Measurements from ENCODE around the gene SOX10.

Gene SOX10

DNA sequence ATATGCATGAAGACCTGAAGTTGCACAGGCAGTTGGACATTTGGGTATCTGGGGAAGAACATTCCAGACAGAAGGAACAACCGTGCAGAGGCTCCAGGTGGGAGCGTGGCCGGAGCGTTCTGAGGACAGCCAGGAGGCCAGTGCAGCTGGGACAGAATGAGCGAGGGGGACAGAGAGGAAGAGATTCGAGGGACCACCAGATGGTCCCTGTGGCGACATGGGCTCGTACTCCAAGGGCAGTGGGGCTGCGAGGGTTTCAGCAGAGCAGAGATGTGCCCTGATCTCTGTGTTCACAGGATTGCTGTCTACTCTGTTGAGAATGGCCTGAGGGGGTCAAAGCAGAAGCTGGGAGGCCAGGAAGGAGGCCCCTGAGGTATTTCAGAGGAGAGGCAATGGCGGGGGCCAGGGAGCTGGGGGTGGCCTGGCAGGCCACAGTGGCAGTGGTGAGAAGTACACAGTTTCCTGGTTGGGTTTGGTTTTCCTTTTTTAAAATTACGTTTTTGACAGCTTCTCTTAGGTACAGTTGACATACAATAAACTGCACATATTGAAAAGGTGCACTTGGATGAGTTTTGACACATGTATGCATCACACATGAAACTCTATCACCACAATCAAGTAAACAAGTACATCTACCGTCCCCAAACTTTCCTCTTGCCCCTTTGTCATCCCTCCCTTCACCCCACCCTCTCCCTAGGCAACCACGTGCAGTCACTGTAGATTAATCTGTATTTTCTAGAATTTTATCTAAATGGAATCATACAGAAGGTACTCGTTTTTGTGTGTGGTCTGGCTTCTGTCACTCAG is 24.8 kb upstream of the SOX10 start:
- Histone ChIP-seq H3K27me3 (ENCODE audit: insufficient read depth, low read length) (0 out of 2 replicates have a peak, but pooled peaks cover 5% of the 10 kb centered on the region), H3K4me1 (ENCODE audit: insufficient read depth, low read length) (no peaks in the 10 kb centered on the region), H3K27ac (ENCODE audit: low read length) (no peak overlapping the region), H3K9me3 (ENCODE audit: insufficient read depth, low read depth, low read length) (no peaks in the 10 kb centered on the region), H3K9ac (ENCODE audit: low read depth, low read length) (no peak overlapping the region), H3K36me3 (ENCODE audit: insufficient read depth, low read depth, low read length) (no peaks in the 10 kb centered on the region), H3K4me3 (ENCODE audit: low read length) (no peak overlapping the region)

DNA sequence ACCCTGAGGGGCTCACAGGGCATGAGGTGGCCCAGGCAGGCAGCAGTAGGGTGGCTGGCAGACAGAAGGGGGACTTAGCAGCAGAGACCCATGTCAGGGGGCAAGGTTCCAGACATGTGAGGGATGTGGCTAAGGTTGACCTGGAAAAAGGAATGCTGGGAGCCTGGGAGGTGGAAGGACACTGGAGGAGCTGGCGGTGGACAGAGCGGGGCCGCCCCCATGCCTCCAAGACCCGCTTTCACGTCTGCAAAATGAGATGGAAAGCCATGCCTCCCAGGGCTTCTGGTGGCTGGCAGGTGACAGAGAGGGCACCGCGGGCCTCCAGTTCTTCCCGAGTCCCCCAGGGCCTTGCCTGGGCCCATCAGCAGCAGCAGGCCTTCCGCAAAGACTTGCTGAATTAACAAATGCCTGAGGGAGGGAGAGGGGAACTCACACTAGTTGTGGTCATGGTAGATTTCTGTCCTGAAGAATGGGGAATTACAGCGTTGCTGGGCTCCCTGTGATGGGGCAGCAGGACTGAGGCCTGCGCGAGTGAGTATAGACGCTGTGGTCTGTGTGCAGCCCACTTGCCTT is 23.1 kb upstream of the SOX10 start:
- Histone ChIP-seq H3K9ac (ENCODE audit: low read depth, low read length) (no peak overlapping the region), H3K4me1 (ENCODE audit: insufficient read depth, low read length) (no peaks in the 10 kb centered on the region), H3K4me3 (ENCODE audit: low read length) (no peak overlapping the region), H3K36me3 (ENCODE audit: insufficient read depth, low read depth, low read length) (no peaks in the 10 kb centered on the region), H3K9me3 (ENCODE audit: insufficient read depth, low read depth, low read length) (no peaks in the 10 kb centered on the region), H3K27ac (ENCODE audit: low read length) (no peak overlapping the region), H3K27me3 (ENCODE audit: insufficient read depth, low read length) (0 out of 2 replicates have a peak, but pooled peaks cover under 1% of the 10 kb centered on the region)

DNA sequence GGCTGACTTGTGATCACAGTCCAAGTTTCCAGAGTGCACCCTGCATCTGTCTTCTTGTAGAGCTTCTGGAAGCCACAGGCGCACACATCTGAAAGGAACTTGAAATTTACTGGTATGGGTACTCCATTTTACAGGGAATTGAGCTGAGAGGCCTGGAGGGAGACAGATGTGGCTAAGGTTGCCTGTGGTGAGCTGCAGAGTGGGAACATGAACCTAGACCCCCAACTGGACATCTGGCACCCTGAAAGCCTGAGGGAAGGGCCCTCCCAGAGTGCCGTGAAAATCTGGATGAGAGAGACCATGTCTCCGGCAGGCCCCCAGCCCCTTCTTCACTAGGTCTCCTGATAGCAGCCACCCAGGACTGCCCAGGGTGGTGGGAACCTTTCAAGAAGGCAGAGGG is 22.6 kb upstream of the SOX10 start:
- Histone ChIP-seq H3K4me1 (ENCODE audit: insufficient read depth, low read length) (no peaks in the 10 kb centered on the region), H3K36me3 (ENCODE audit: insufficient read depth, low read depth, low read length) (no peaks in the 10 kb centered on the region), H3K27ac (ENCODE audit: low read length) (no peak overlapping the region), H3K27me3 (ENCODE audit: insufficient read depth, low read length) (no peaks in the 10 kb centered on the region), H3K9ac (ENCODE audit: low read depth, low read length) (no peak overlapping the region), H3K4me3 (ENCODE audit: low read length) (no peak overlapping the region), H3K9me3 (ENCODE audit: insufficient read depth, low read depth, low read length) (no peaks in the 10 kb centered on the region)

DNA sequence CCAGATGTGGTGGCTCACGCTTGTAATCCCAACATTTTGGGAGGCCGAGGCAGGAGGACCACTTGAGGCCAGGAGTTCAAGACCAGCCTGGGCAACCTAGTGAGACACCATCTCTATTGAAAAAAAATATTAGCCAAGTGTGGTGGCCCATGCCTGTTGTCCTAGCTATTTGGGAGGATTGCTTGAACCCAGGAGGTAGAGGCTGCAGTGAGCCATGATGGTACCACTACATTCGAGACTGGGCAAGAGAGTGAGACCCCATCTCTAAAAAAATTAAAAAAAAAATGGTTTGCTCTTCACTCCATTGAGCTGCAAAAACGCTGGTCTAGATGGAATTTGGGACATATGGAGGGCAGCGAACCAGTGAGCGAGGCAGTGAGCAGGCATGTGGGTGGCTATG is 21.6 kb upstream of the SOX10 start:
- no peaks in the 10 kb centered on the region for H3K36me3 ChIP-seq (ENCODE audit: insufficient read depth, low read depth, low read length)
- H3K27ac ChIP-seq (ENCODE audit: low read length): no peak overlapping the region
- H3K4me3 ChIP-seq (ENCODE audit: low read length): no peak overlapping the region
- no peaks in the 10 kb centered on the region for H3K4me1 ChIP-seq (ENCODE audit: insufficient read depth, low read length)
- no peaks in the 10 kb centered on the region for H3K9me3 ChIP-seq (ENCODE audit: insufficient read depth, low read depth, low read length)
- H3K27me3 ChIP-seq (ENCODE audit: insufficient read depth, low read length): no peaks in the 10 kb centered on the region
- H3K9ac ChIP-seq (ENCODE audit: low read depth, low read length): no peak overlapping the region

DNA sequence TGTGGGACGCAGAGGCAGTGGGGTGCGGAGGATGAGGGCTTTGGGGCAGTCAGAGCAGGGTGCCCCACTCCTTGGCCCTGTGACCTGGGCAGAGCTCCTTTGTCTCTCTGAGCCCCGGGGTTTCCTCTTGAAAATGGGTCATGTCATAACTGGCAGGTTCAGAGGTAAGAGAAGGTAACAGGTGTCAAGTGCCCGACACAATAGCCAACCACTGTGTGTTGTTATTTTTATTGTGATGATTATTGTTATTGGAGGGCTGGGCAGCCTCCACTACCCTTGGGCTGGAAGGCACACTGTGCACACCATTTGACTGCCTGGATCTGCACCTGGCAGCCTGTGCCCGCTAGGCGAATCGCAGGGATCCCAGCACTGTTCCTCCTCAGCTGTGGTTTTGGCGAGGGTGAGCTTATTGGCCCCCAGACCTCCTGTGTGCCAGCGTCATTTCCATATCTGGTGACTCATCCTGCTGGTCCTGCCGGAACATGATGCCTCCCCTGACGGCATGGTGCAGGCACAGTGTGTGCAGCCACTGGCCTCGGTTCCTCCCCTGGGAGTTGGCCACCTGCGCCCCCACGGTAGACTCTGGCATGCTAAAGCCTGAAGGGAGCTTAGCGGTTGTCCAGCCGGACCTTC is 15.4 kb upstream of the SOX10 start:
- Histone ChIP-seq H3K9me3 (ENCODE audit: insufficient read depth, low read depth, low read length) (no peaks in the 10 kb centered on the region), H3K4me1 (ENCODE audit: insufficient read depth, low read length) (peaks cover 9% of the 10 kb centered on the region), H3K27ac (ENCODE audit: low read length) (no peak overlapping the region), H3K36me3 (ENCODE audit: insufficient read depth, low read depth, low read length) (no peaks in the 10 kb centered on the region), H3K27me3 (ENCODE audit: insufficient read depth, low read length) (no peaks in the 10 kb centered on the region), H3K9ac (ENCODE audit: low read depth, low read length) (no peak overlapping the region), H3K4me3 (ENCODE audit: low read length) (no peak overlapping the region)

DNA sequence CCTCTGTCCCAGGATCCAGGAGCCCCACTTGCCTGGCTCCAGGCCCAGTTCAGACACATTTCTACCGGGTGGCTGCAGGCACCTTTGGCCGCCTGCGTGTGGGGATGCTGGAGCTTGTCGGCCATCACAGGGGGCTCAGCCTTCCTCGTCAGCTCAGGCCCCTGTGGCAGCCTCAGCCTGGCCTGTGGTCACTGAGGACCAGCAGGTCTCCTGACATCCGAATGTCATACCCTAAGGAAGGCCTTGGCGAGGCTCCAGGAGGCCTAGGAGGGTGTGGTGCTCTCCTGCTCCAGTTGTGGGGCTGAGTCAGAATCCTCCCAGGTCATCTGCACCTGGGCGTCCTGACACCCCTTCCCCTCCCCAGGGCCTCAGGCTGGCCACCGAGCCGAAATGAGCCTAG is 14.9 kb upstream of the SOX10 start:
- Histone ChIP-seq H3K9ac (ENCODE audit: low read depth, low read length) (no peak overlapping the region), H3K4me1 (ENCODE audit: insufficient read depth, low read length) (peaks cover 9% of the 10 kb centered on the region), H3K4me3 (ENCODE audit: low read length) (no peak overlapping the region), H3K27ac (ENCODE audit: low read length) (no peak overlapping the region), H3K9me3 (ENCODE audit: insufficient read depth, low read depth, low read length) (no peaks in the 10 kb centered on the region), H3K36me3 (ENCODE audit: insufficient read depth, low read depth, low read length) (no peaks in the 10 kb centered on the region), H3K27me3 (ENCODE audit: insufficient read depth, low read length) (no peaks in the 10 kb centered on the region)

DNA sequence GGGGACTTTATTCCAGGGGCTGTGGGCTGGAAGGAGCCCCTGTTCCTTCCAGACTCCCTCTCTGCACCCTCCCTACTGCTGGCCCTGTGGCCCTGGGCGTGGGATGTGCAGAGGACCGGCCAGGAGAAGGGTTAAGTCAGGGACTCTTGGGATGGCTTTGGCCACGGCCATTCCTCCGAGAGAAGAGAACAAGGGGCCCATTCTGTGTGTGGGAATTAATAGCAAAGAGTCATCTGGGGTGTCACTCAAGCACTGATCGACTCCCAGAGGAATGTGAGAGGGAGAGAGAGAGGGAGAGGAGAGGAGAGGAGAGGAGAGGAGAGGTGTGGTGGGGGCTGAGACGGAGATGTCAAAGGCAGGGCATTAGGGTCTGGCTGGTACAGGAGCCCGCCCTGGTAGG is 14.2 kb upstream of the SOX10 start:
- Histone ChIP-seq H3K27me3 (ENCODE audit: insufficient read depth, low read length) (no peaks in the 10 kb centered on the region), H3K9ac (ENCODE audit: low read depth, low read length) (no peak overlapping the region), H3K4me3 (ENCODE audit: low read length) (no peak overlapping the region), H3K36me3 (ENCODE audit: insufficient read depth, low read depth, low read length) (no peaks in the 10 kb centered on the region), H3K9me3 (ENCODE audit: insufficient read depth, low read depth, low read length) (no peaks in the 10 kb centered on the region), H3K4me1 (ENCODE audit: insufficient read depth, low read length) (peaks cover 9% of the 10 kb centered on the region), H3K27ac (ENCODE audit: low read length) (no peak overlapping the region)

DNA sequence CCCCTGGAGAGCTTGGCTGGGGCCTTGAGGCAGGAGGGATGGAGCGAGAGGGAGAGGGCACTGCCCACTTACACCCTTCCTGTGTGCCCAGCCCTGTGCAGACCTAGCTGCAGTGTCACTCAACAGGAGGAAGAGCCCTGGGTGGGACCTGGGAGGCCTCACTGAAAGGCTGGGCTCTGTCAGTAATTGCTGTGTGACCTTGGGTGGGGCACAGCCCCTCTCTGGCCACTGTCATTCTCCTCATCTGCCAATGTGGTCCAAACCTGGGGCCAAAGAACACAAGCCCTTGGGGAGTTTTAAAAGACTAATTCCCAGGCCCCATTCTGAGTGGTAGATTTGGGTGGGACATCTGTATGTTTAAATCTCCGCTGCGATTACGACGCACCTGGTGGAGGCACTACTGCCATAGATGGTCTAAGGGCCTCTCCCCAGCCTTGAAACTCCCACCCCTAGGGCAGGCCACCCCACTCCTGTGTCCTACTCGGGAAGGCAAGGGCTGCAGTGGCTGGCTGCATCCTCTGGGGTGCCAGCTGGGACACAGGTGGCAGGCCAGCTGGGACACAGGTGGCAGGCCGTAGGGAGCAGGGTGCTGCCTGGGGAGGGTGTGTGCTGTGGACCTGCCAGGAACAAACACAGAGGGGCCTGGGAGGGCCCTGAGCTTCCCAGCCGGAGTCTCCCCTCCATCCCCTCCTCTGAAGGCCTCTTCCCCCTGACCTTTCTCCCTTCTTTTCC is 12.3 kb upstream of the SOX10 start:
- H3K36me3 ChIP-seq (ENCODE audit: insufficient read depth, low read depth, low read length): no peaks in the 10 kb centered on the region
- H3K4me3 ChIP-seq (ENCODE audit: low read length): no peak overlapping the region
- no peak overlapping the region for H3K9ac ChIP-seq (ENCODE audit: low read depth, low read length)
- H3K9me3 ChIP-seq (ENCODE audit: insufficient read depth, low read depth, low read length): no peaks in the 10 kb centered on the region
- H3K27ac ChIP-seq (ENCODE audit: low read length): no peak overlapping the region
- H3K4me1 ChIP-seq (ENCODE audit: insufficient read depth, low read length): peaks cover 9% of the 10 kb centered on the region
- peaks cover 4% of the 10 kb centered on the region; the same call in 1 of the 2 replicates for H3K27me3 ChIP-seq (ENCODE audit: insufficient read depth, low read length)

DNA sequence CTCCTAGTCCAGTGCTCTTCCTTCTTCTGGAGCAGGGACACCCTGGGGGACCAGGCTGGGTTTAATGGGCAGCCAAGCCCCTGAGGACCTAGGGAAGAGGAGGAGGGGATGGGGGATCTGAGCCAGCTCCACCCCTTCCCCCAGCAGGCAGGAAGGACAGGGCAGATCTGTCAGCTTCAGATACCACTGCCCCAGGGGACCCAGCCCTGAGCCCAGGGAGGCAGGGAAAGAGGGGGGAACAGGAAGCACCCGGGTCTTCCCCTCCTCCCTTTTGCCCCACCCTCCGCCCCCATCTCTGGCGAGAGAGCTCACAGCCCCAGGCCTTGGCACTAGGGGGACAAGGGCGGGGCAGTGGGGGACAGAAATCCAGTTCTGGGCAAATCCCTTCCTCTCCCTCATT is 11.7 kb upstream of the SOX10 start:
- Histone ChIP-seq H3K4me1 (ENCODE audit: insufficient read depth, low read length) (peaks cover 9% of the 10 kb centered on the region), H3K9ac (ENCODE audit: low read depth, low read length) (no peak overlapping the region), H3K9me3 (ENCODE audit: insufficient read depth, low read depth, low read length) (no peaks in the 10 kb centered on the region), H3K4me3 (ENCODE audit: low read length) (no peak overlapping the region), H3K27me3 (ENCODE audit: insufficient read depth, low read length) (peaks cover 6% of the 10 kb centered on the region; the same call in 1 of the 2 replicates), H3K36me3 (ENCODE audit: insufficient read depth, low read depth, low read length) (no peaks in the 10 kb centered on the region), H3K27ac (ENCODE audit: low read length) (no peak overlapping the region)

DNA sequence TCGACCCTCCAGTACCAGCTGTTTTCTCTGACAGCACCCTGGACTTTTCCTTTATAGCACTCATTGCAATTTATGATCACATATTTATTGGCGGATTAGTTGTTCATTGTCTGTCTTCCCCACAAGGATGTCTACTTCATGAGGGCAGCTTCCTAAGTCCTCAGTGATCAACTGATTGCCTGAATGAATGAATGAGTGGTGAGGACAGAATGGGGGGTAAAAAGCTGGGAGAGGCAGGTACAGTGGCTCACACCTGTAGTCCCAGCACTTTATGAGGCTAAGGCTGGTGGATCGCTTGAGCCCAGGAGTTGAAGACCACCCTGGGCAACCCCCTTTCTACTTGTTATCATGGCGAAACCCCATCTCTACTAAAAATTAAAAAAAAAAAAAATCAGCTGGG is 11.1 kb upstream of the SOX10 start:
- Histone ChIP-seq H3K9ac (ENCODE audit: low read depth, low read length) (no peak overlapping the region), H3K4me1 (ENCODE audit: insufficient read depth, low read length) (peaks cover 9% of the 10 kb centered on the region), H3K4me3 (ENCODE audit: low read length) (no peak overlapping the region), H3K27me3 (ENCODE audit: insufficient read depth, low read length) (peaks cover 6% of the 10 kb centered on the region; the same call in 1 of the 2 replicates), H3K27ac (ENCODE audit: low read length) (no peak overlapping the region), H3K36me3 (ENCODE audit: insufficient read depth, low read depth, low read length) (no peaks in the 10 kb centered on the region), H3K9me3 (ENCODE audit: insufficient read depth, low read depth, low read length) (no peaks in the 10 kb centered on the region)

DNA sequence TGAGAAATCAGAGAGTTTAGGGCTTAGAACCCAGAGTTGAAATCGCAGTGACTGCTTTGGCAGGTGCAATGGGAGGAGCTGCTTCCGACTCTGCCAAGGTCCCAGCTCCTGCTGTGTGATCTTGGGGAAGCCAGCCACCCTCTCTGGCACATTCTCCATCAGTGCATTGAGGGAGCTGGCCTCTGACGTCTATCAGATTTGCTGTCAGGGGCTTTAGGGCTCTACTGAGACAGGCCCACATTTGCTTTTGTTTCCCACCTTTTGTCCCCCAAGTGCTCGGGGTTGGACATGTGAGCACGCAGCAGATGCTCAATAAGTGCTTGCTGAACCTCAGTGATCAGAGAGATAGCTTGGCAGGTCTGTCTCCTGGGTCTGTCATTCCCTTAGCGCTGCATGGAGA is 10.6 kb upstream of the SOX10 start:
- H3K4me3 ChIP-seq (ENCODE audit: low read length): no peak overlapping the region
- H3K4me1 ChIP-seq (ENCODE audit: insufficient read depth, low read length): peaks cover 6% of the 10 kb centered on the region
- no peaks in the 10 kb centered on the region for H3K36me3 ChIP-seq (ENCODE audit: insufficient read depth, low read depth, low read length)
- H3K9me3 ChIP-seq (ENCODE audit: insufficient read depth, low read depth, low read length): no peaks in the 10 kb centered on the region
- no peak overlapping the region for H3K27ac ChIP-seq (ENCODE audit: low read length)
- no peak overlapping the region for H3K9ac ChIP-seq (ENCODE audit: low read depth, low read length)
- H3K27me3 ChIP-seq (ENCODE audit: insufficient read depth, low read length): peaks cover 6% of the 10 kb centered on the region; the same call in 1 of the 2 replicates

Data from iPS-20b (cell line).